ENCODE data around the gene ALOX5.

ALOX5 gene

GRCh38 chr10:45427262-45427969, 53.4 kb downstream of the ALOX5 start:
- Histone ChIP-seq H3K4me3 (ENCODE audit: low read depth, low read length) (peak overlapping the region; percentile 30; the same call in 1 of the 2 replicates), H3K36me3 (no peaks in the 10 kb centered on the region), H3K4me1 (no peaks in the 10 kb centered on the region), H3K27me3 (peaks cover 7% of the 10 kb centered on the region), H3K9me3 (no peaks in the 10 kb centered on the region)
- DNase-seq: no peak
- TF ChIP-seq CTCF (IDR thresholded peaks at IDR 0.05; ENCODE audit: low read depth, low read length): no peak

DNA sequence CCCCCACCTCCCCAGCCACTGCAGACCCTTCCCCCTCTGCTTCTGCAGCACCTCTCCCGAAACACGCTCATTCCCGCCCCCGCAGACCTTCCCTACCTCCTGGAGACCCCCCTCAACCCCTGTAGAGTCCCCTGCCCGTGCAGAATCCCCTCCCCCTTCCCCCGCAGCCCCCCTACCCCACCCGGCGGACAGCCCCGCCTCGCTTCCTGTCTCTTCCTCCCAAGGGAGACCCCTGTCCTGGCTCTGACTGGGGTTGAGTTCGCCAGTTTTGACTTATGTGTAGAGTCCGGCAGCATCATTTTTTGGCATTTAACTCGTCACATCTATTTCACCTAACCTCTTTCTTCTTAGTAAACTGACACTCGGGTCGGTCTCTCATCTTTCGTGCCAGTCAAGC, 54.0 kb downstream of the ALOX5 start:
- TF ChIP-seq CTCF (IDR thresholded peaks at IDR 0.05; ENCODE audit: low read depth, low read length): no peak
- no peak for DNase-seq

GRCh38 chr10:45428611-45429510, 54.8 kb downstream of the ALOX5 start:
- TF ChIP-seq CTCF (IDR thresholded peaks at IDR 0.05; ENCODE audit: low read depth, low read length): no peak
- Histone ChIP-seq H3K36me3 (no peaks in the 10 kb centered on the region), H3K4me3 (ENCODE audit: low read depth, low read length) (no peak overlapping the region), H3K27me3 (peaks cover 7% of the 10 kb centered on the region), H3K9me3 (no peaks in the 10 kb centered on the region), H3K4me1 (no peaks in the 10 kb centered on the region)
- no peak for DNase-seq

More for the DNA sequence above, 54.0 kb downstream of the ALOX5 start:
- Histone ChIP-seq H3K4me3 (ENCODE audit: low read depth, low read length) (peak overlapping the region; percentile 30; the same call in 1 of the 2 replicates), H3K4me1 (no peaks in the 10 kb centered on the region), H3K9me3 (no peaks in the 10 kb centered on the region), H3K27me3 (peaks cover 7% of the 10 kb centered on the region), H3K36me3 (no peaks in the 10 kb centered on the region)

GRCh38 chr10:45429790-45430189, 55.8 kb downstream of the ALOX5 start:
- Histone ChIP-seq H3K4me3 (ENCODE audit: low read depth, low read length) (no peak overlapping the region), H3K4me1 (no peaks in the 10 kb centered on the region), H3K36me3 (no peaks in the 10 kb centered on the region), H3K27me3 (peaks cover 7% of the 10 kb centered on the region), H3K9me3 (no peaks in the 10 kb centered on the region)
- no peak for TF ChIP-seq CTCF (IDR thresholded peaks at IDR 0.05; ENCODE audit: low read depth, low read length)
- DNase-seq: no peak

- no peaks in the 10 kb centered on the region for H3K4me1 ChIP-seq
- DNase-seq: no peak
- H3K4me3 ChIP-seq (ENCODE audit: low read depth, low read length): no peak overlapping the region
- H3K27me3 ChIP-seq: peaks cover 7% of the 10 kb centered on the region
- TF ChIP-seq CTCF (IDR thresholded peaks at IDR 0.05; ENCODE audit: low read depth, low read length): no peak
- no peaks in the 10 kb centered on the region for H3K9me3 ChIP-seq
- no peaks in the 10 kb centered on the region for H3K36me3 ChIP-seq
Observed at GRCh38 chr10:45432113-45432512, 58.1 kb downstream of the ALOX5 start.

Measured in BE2C (cell line).